SK-N-SH treated with all-trans-retinoic acid at 6 μM for 48 hours (cell line): ENCODE results near the gene ZBTB40.

Source experiments
- ATAC-seq: fragments of 200-7000 bp; cut with Tn5 transposase; 3 replicates; pipeline ENCODE4 v1.9.1; 2020; ENCODE audit warnings: mild to moderate bottlenecking, moderate library complexity
- ARNTL ChIP-seq: fragments of 450-650 bp; formaldehyde crosslinking; IDR thresholded peaks from 2 replicates; pipeline ENCODE4 v1.5.0; 2020; ENCODE audit warnings: low read depth, mild to moderate bottlenecking, moderate library complexity, borderline replicate concordance
- BACH2 ChIP-seq: fragments of 250-450 bp; sonication (Bioruptor Pico); IDR thresholded peaks from 2 replicates; pipeline ENCODE4 v1.9.0; 2021; ENCODE audit warnings: mild to moderate bottlenecking, borderline replicate concordance
- CSDC2 ChIP-seq: fragments of 250-450 bp; sonication (Bioruptor Pico); IDR thresholded peaks from 2 replicates; pipeline ENCODE4 v1.5.0; 2020; ENCODE audit warnings: mild to moderate bottlenecking, moderate library complexity
- CSRNP3 ChIP-seq: fragments of 250-450 bp; sonication (Bioruptor Pico); IDR thresholded peaks from 2 replicates; pipeline ENCODE4 v1.5.1; 2021; ENCODE audit warnings: mild to moderate bottlenecking, moderate library complexity
- ESRRG ChIP-seq: fragments of 250-450 bp; sonication (Bioruptor Pico); IDR thresholded peaks from 2 replicates; pipeline ENCODE4 v1.6.1; 2021; ENCODE audit warnings: mild to moderate bottlenecking
- ISL1 ChIP-seq: fragments of 250-450 bp; sonication (Bioruptor Pico); IDR thresholded peaks from 2 replicates; pipeline ENCODE4 v2.1.2; 2022; ENCODE audit warnings: mild to moderate bottlenecking, moderate library complexity
- OSR1 ChIP-seq: fragments of 250-450 bp; sonication (Bioruptor Pico); IDR thresholded peaks from 2 replicates; pipeline ENCODE4 v1.8.0; 2022; ENCODE audit warnings: moderate library complexity, mild to moderate bottlenecking, inconsistent platforms
- PATZ1 ChIP-seq: fragments of 250-450 bp; sonication (Bioruptor Pico); IDR thresholded peaks from 2 replicates; pipeline ENCODE4 v1.8.0; 2020; ENCODE audit warnings: mild to moderate bottlenecking, moderate library complexity, borderline replicate concordance
- POU6F1 ChIP-seq: fragments of 250-450 bp; sonication (Bioruptor Pico); IDR thresholded peaks from 2 replicates; pipeline ENCODE4 v1.8.0; 2021; ENCODE audit warnings: low read depth, mild to moderate bottlenecking, moderate library complexity, borderline replicate concordance
- PPARA ChIP-seq: fragments of 250-450 bp; sonication (Bioruptor Pico); IDR thresholded peaks from 2 replicates; pipeline ENCODE4 v1.5.0; 2020; ENCODE audit warnings: mild to moderate bottlenecking, borderline replicate concordance
- RARB ChIP-seq: fragments of 250-450 bp; sonication (Bioruptor Pico); IDR thresholded peaks from 2 replicates; pipeline ENCODE4 v1.8.0; 2021; ENCODE audit warnings: mild to moderate bottlenecking, moderate library complexity
- SNAI2 ChIP-seq: fragments of 250-450 bp; sonication (Bioruptor Pico); IDR thresholded peaks from 2 replicates; pipeline ENCODE4 v1.5.0; 2020; ENCODE audit warnings: mild to moderate bottlenecking, moderate library complexity
- TCF4 ChIP-seq: fragments of 250-450 bp; sonication (Bioruptor Pico); IDR thresholded peaks from 2 replicates; pipeline ENCODE4 v1.8.0; 2021; ENCODE audit warnings: mild to moderate bottlenecking, moderate library complexity, borderline replicate concordance
- TOX ChIP-seq: fragments of 250-450 bp; sonication (Bioruptor Pico); IDR thresholded peaks from 2 replicates; pipeline ENCODE4 v1.8.0; 2021; ENCODE audit warnings: mild to moderate bottlenecking, moderate library complexity, borderline replicate concordance
- TSHZ2 ChIP-seq: fragments of 250-450 bp; sonication (Bioruptor Pico); IDR thresholded peaks from 2 replicates; pipeline ENCODE4 v1.5.0; 2020; ENCODE audit warnings: mild to moderate bottlenecking, moderate library complexity
- ZFP3 ChIP-seq: fragments of 250-450 bp; sonication (Bioruptor Pico); IDR thresholded peaks from 2 replicates; pipeline ENCODE4 v1.5.0; 2020; ENCODE audit warnings: mild to moderate bottlenecking, moderate library complexity
- ZFP30 ChIP-seq: fragments of 450-650 bp; formaldehyde crosslinking; IDR thresholded peaks from 2 replicates; pipeline ENCODE4 v1.5.0; 2022; ENCODE audit warnings: mild to moderate bottlenecking, moderate library complexity
- ZNF565 ChIP-seq: fragments of 450-650 bp; formaldehyde crosslinking; conservative IDR thresholded peaks from 2 replicates; pipeline ENCODE4 v1.5.0; 2020; ENCODE audit warnings: low read depth, mild to moderate bottlenecking, moderate library complexity
- ZNF70 ChIP-seq: fragments of 450-650 bp; formaldehyde crosslinking; IDR thresholded peaks from 2 replicates; pipeline ENCODE4 v1.5.0; 2020; ENCODE audit warnings: mild to moderate bottlenecking, moderate library complexity
- ZNF8 ChIP-seq: fragments of 450-650 bp; formaldehyde crosslinking; IDR thresholded peaks from 2 replicates; pipeline ENCODE4 v1.5.0; 2020; ENCODE audit warnings: mild to moderate bottlenecking, moderate library complexity

ZBTB40 gene

GRCh38 chr1:22567994-22568393 lies 116.3 kb downstream of the ZBTB40 start:
- TF ChIP-seq ZNF8 (CRISPR knock-in tag), result no peak
- TF ChIP-seq OSR1 (CRISPR knock-in tag), result no peak
- TF ChIP-seq CSDC2, result no peak
- TF ChIP-seq TOX (CRISPR knock-in tag), result no peak
- TF ChIP-seq ZNF70 (CRISPR knock-in tag), result no peak
- no peak for ATAC-seq

GRCh38 chr1:22569269-22569668 lies 117.6 kb downstream of the ZBTB40 start:
- TF ChIP-seq PATZ1 (CRISPR knock-in tag), result no peak
- TF ChIP-seq ZFP3 (CRISPR knock-in tag), result no peak
- TF ChIP-seq TCF4, result no peak
- TF ChIP-seq ZNF8 (CRISPR knock-in tag), result no peak
- TF ChIP-seq BACH2 (CRISPR knock-in tag), result no peak
- no peak for TF ChIP-seq RARB (CRISPR knock-in tag)
- no peak for TF ChIP-seq SNAI2 (CRISPR knock-in tag)
- no peak for TF ChIP-seq CSRNP3 (CRISPR knock-in tag)
- TF ChIP-seq, all 23 proteins: peak for 0
- ATAC-seq, result no peak

- no peak for TF ChIP-seq PATZ1 (CRISPR knock-in tag)
- TF ChIP-seq TSHZ2 (CRISPR knock-in tag), result no peak
- no peak for TF ChIP-seq ISL1 (CRISPR knock-in tag)
- no peak for TF ChIP-seq PPARA (CRISPR knock-in tag)
- TF ChIP-seq TOX (CRISPR knock-in tag), result no peak
- no peak for TF ChIP-seq ESRRG (CRISPR knock-in tag)
- no peak for TF ChIP-seq CSRNP3 (CRISPR knock-in tag)
- TF ChIP-seq TCF4, result no peak
- TF ChIP-seq ZNF565 (CRISPR knock-in tag), result no peak
- TF ChIP-seq ZFP30, result no peak
- TF ChIP-seq BACH2 (CRISPR knock-in tag), result no peak
- TF ChIP-seq CSDC2, result no peak
- no peak for TF ChIP-seq POU6F1 (CRISPR knock-in tag)
- TF ChIP-seq OSR1 (CRISPR knock-in tag), result no peak
- no peak for TF ChIP-seq RARB (CRISPR knock-in tag)
- TF ChIP-seq ZNF8 (CRISPR knock-in tag), result no peak
- TF ChIP-seq SNAI2 (CRISPR knock-in tag), result no peak
- no peak for TF ChIP-seq ZNF70 (CRISPR knock-in tag)
- TF ChIP-seq ARNTL (CRISPR knock-in tag), result no peak
- ATAC-seq, result no peak
These were observed 118.7 kb downstream of the ZBTB40 start for GRCh38 chr1:22570140-22570909.
